ENCODE results near the gene LENEP. TPM values are rescaled to one million over a fixed set of nuclear protein-coding genes. Genes with fewer than 3 reads are reported as not detected.

The LENEP gene
- total RNA-seq, 1 donor from 2014 or later = 1.5 TPM

DNA sequence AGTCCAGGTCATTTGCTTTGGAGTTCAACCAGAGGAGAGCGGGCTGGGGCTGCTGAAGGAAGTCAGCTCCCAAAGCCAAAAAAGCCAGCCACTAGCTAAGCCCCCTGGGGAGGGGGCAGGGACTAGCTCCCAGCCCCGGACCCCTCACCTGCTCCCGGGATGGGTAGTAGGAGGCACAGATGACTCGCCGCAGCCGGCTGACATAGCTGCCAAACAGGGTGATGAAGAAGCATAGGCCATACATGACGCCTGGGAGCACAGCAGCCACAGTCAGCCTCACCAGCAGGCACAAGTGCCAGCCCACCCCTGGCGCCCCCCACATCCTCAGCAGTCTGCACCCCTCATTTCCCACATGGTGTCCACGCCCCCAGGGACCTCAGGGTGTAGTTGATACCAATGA is 32.8 kb downstream of the LENEP start:
- no peak overlapping the region for H3K27ac Mint-ChIP-seq
- DNase-seq (ENCODE audit: low spot score) = no peak
- no peaks in the 10 kb centered on the region for H3K9me3 Mint-ChIP-seq
- H3K4me1 Mint-ChIP-seq (ENCODE audit: low read depth) = no peaks in the 10 kb centered on the region
- intact Hi-C loops (cut with micrococcal nuclease) = no loop called here
- H3K27me3 Mint-ChIP-seq (ENCODE audit: insufficient read depth) = peaks cover 7% of the 10 kb centered on the region
- H3K4me3 Mint-ChIP-seq = no peak overlapping the region
- no peaks in the 10 kb centered on the region for H3K36me3 Mint-ChIP-seq (ENCODE audit: low read depth)

DNA sequence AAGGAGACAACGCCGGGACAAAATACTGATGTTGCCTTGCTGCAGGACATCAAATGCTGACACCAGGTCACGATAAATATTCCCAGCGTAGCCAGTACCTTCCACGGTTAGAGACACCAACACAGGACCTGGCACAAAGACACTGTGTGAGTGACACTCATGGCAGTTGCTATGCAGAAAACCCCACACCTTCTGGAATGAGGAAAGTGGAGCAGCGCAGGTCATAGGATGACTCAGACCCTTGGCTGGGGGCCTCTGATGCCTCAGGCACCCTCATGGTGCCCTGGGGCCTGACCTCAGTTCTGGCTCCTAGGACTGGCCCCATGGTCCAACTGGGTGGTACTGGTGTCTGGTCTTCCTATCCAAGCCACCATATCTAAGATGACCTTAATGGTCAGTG is 33.2 kb downstream of the LENEP start:
- H3K27ac Mint-ChIP-seq = no peak overlapping the region

DNA sequence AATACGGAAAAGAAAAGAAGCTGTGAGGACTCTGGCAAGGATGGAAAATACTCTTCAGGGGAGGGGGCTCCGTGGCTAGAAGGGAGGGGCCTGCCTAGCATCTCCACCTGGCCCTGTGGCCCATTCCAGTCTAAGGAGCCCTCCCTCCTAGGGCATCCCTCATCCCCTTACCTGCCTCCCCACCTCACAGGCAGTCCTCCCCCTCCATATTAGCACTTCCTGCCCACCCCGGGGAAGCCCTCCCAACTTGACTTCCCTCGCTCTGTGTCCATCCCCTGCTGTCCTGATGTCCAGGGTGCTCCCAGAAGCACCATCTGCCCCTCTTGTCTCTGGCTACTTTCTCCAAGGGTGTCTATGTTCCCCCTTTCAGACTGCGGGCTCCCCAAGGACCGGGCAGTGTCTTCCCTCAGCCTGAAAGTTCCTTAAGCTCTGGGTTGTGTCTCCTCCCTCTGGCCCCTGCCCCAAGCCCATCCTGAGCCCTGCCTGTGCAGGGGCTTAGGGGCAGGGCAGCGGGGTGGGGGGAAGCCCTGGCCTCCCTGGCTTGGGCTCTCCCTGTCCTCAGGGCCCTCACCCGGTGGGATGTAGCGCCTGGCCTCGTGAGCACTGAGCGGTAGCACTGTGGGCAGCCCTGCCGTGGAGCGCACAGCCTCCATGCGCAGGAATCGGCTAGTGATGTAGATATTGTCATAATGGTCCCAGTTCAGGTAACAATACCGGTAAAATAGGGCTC is 36.3 kb downstream of the LENEP start:
- Mint-ChIP-seq H3K36me3 (ENCODE audit: low read depth) (no peaks in the 10 kb centered on the region), H3K4me3 (no peak overlapping the region), H3K27ac (no peak overlapping the region), H3K9me3 (no peaks in the 10 kb centered on the region), H3K4me1 (ENCODE audit: low read depth) (no peaks in the 10 kb centered on the region), H3K27me3 (ENCODE audit: insufficient read depth) (peaks cover 11% of the 10 kb centered on the region)
- no peak for DNase-seq (ENCODE audit: low spot score)
- intact Hi-C loops (cut with micrococcal nuclease) = no loop called here

More for the DNA sequence above, 33.2 kb downstream of the LENEP start:
- DNase-seq (ENCODE audit: low spot score) = no peak
- Mint-ChIP-seq H3K27me3 (ENCODE audit: insufficient read depth) (peaks cover 7% of the 10 kb centered on the region), H3K9me3 (no peaks in the 10 kb centered on the region), H3K4me3 (no peak overlapping the region), H3K36me3 (ENCODE audit: low read depth) (no peaks in the 10 kb centered on the region), H3K4me1 (ENCODE audit: low read depth) (no peaks in the 10 kb centered on the region)
- intact Hi-C loops (cut with micrococcal nuclease) = no loop called here

DNA sequence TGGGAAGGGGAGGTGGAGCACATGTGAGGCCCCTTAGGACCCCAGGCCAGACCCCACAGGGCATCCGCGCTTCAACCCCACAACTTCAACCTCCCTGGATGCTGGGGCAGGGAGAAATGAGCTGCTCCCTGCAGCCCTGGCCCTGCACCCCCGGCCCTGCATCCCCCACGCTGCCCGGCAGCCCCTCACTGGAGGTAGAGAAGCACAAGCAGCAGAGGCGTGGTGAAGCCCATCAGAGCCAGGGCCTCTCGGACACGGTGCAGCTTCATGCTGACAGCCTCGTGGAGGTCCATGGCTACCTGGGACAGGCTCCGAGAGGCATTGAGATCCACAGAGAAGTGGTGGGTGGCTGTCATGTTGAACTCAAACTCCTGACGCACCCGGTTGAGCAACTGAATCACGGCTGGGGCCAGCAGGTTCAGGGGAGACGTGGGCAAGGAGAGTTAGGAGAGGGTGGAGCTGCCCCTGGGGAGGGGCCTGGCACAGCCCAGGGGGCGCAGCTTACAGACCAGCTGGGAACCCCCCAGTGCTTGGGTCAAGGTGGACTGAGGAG is 36.9 kb downstream of the LENEP start:
- no peak overlapping the region for H3K27ac Mint-ChIP-seq
- DNase-seq (ENCODE audit: low spot score) = no peak
- H3K9me3 Mint-ChIP-seq = no peaks in the 10 kb centered on the region
- intact Hi-C loops (cut with micrococcal nuclease) = no loop called here
- no peaks in the 10 kb centered on the region for H3K4me1 Mint-ChIP-seq (ENCODE audit: low read depth)
- peaks cover 14% of the 10 kb centered on the region for H3K27me3 Mint-ChIP-seq (ENCODE audit: insufficient read depth)
- no peaks in the 10 kb centered on the region for H3K36me3 Mint-ChIP-seq (ENCODE audit: low read depth)
- no peak overlapping the region for H3K4me3 Mint-ChIP-seq

DNA sequence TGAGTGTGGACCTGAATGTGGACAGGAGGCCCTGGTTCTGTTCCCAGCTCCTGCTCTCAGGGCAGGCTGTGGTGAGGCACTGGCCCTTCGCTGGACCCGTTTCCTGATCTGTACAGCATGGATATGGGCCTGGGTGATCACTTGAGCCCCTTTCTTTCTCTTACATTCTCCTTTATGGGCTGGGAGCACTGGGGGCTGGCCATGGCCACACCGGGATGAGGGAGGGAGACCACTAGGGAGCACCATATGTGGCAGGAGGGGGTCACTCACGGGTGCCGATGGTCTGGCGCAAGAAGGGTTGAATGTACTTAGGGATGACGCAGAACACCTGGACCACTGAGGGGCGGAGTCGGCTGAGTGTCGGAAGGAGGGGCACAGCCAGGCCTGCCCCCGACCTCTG is 37.5 kb downstream of the LENEP start:
- intact Hi-C loops (cut with micrococcal nuclease) = no loop called here
- Mint-ChIP-seq H3K9me3 (no peaks in the 10 kb centered on the region), H3K27ac (no peak overlapping the region), H3K36me3 (ENCODE audit: low read depth) (no peaks in the 10 kb centered on the region), H3K27me3 (ENCODE audit: insufficient read depth) (peaks cover 8% of the 10 kb centered on the region), H3K4me3 (no peak overlapping the region), H3K4me1 (ENCODE audit: low read depth) (no peaks in the 10 kb centered on the region)
- no peak for DNase-seq (ENCODE audit: low spot score)

DNA sequence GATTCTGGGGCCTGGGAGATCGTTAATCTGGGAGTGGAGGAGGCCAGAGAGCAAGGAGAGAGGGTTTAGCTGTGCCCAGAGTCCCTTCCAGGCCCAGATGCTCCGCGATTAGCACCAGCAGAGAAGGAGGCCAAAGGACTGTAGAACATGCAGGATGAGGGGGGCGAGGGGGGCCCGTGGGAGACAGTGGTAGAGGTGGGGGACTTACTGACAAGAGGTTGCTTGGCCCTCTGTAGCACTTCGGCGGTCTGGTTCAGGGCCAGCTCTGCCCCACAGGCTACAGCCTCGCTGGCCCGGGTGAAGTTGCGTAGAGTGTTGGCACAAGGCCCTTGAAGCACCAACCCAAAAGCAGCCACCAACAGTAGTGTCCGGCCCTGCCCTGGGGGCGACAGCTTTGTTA is 39.5 kb downstream of the LENEP start:
- Mint-ChIP-seq H3K27ac (no peak overlapping the region), H3K4me3 (no peak overlapping the region), H3K4me1 (ENCODE audit: low read depth) (no peaks in the 10 kb centered on the region), H3K36me3 (ENCODE audit: low read depth) (no peaks in the 10 kb centered on the region), H3K27me3 (ENCODE audit: insufficient read depth) (peaks cover 14% of the 10 kb centered on the region), H3K9me3 (no peaks in the 10 kb centered on the region)
- intact Hi-C loops (cut with micrococcal nuclease) = no loop called here
- no peak for DNase-seq (ENCODE audit: low spot score)

DNA sequence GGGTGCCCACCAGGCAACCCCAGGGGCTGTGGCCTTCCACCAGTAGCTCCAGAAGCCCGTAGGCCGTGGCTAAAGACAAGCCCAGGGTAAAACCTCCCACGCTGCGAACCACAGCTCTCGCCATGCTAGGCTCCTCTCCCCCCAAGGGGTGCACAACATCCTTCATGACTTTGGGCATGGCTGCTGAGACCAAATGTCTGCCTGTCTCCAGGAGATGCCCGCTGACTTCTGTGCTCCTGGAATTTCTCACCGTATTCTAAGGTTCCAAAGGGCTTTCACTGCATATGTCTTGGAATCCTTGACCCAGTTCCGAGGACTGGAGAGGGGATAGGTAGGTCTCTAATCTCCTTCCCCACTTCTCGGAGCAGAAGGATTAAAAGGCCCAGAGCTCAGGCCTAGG is 40.1 kb downstream of the LENEP start, which contains the start of the genes DCST1 and DCST2:
TSS of gene DCST1 (plus strand) at position 301 of the 400 bp plus-strand sequence. CDS start 213 bp downstream, outside the sequence.
TSS of gene DCST2 (minus strand) at position 258 of the 400 bp plus-strand sequence. CDS start at position 178, 80 bp downstream.
- no peaks in the 10 kb centered on the region for H3K9me3 Mint-ChIP-seq
- no peaks in the 10 kb centered on the region for H3K4me1 Mint-ChIP-seq (ENCODE audit: low read depth)
- H3K4me3 Mint-ChIP-seq = no peak within 1 kb of the TSS
- peaks cover 14% of the 10 kb centered on the region for H3K27me3 Mint-ChIP-seq (ENCODE audit: insufficient read depth)
- no peak for DNase-seq (ENCODE audit: low spot score)
- intact Hi-C loops (cut with micrococcal nuclease) = no loop called here
- no peaks in the 10 kb centered on the region for H3K36me3 Mint-ChIP-seq (ENCODE audit: low read depth)
- no peak within 1 kb of the TSS for H3K27ac Mint-ChIP-seq

DNA sequence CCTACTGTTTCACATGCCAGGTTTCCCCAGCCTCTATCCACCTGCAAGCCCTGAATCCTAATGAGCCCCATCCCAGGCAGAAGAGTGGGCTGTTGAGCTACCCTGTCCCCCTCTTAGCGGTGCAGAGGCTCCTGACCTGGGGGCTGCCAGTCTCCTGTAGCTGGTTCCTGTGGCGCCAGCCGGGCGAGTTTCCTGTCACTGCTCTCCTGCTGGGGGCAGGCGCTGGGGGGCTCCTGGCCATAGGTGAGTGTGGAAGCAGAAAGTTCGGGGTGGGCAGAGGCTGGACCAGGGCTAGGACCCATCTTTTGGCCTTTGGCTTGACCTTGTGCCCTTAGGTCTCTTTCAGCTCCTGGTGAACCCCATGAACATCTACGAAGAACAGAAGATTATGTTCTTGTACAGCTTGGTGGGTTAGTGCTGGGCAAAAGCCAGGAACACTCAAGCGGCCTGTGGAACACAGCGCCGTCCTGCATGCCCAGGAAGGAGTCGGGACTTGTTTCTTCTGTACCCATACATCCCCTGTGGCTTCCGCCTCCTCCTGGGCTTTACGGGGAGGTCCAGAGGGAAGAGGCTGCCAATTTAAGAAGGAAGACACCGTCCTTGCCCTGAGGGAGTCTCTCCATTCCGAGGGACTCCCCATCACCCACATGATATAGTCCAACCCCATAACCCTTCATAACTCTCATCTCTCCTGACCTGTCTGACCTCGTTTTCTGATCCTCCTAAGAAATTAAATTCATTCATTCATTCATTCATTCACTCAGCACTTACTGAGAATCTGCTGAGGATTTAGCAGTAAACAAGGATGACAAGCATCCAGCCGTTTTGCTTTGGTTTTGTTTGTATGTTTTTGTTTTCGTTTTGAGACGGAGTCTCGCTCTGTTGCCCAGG is 41.2 kb downstream of the LENEP start:
- intact Hi-C loops (cut with micrococcal nuclease) = no loop called here
- no peaks in the 10 kb centered on the region for H3K36me3 Mint-ChIP-seq (ENCODE audit: low read depth)
- DNase-seq (ENCODE audit: low spot score) = no peak
- H3K27ac Mint-ChIP-seq = no peak overlapping the region
- H3K27me3 Mint-ChIP-seq (ENCODE audit: insufficient read depth) = peaks cover 15% of the 10 kb centered on the region
- H3K4me3 Mint-ChIP-seq = no peak overlapping the region
- no peaks in the 10 kb centered on the region for H3K9me3 Mint-ChIP-seq
- no peaks in the 10 kb centered on the region for H3K4me1 Mint-ChIP-seq (ENCODE audit: low read depth)

DNA sequence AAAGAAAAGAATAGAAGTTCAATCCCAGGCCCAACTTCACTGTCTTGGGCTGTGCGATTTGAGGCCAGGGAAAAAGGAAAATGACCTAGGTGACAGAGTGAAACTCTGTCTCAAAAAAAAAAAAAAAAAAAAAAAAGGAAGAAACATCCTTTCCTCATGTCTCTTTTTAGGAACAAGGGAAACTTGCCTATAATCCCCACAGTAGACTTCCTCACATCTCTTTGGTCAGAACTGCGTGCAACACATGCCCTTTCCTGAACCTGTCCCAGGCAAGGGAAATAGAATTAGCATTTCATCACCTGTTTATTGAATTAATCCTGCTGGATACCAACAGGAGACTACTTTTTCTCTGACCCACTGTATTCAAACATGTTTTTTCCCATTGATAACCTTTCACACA is 42.5 kb downstream of the LENEP start:
- DNase-seq (ENCODE audit: low spot score) = no peak
- Mint-ChIP-seq H3K4me3 (no peak overlapping the region), H3K4me1 (ENCODE audit: low read depth) (no peaks in the 10 kb centered on the region), H3K27ac (no peak overlapping the region), H3K27me3 (ENCODE audit: insufficient read depth) (peaks cover 18% of the 10 kb centered on the region), H3K36me3 (ENCODE audit: low read depth) (no peaks in the 10 kb centered on the region), H3K9me3 (no peaks in the 10 kb centered on the region)
- intact Hi-C loops (cut with micrococcal nuclease) = no loop called here

DNA sequence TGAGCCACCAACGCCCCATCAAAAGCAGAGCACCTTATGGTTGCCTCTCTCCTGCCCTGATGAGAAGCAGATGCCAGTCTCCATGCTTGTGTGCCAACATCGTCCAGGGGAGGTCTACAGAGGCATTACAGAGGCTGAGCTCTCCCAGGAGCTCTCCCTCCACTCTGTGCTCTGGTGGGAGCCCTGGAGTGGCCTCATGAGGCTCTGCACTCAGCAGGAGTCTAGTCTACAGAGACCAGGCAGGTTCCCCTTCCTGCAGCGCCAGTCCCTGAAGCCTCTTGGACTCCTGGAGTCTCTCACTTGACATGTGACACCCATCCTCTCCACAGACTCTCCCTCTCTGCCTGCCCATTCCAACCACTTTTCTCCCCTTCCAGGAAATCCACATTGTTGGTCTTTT is 43.7 kb downstream of the LENEP start:
- intact Hi-C loops (cut with micrococcal nuclease) = no loop called here
- H3K4me3 Mint-ChIP-seq = no peak overlapping the region
- H3K36me3 Mint-ChIP-seq (ENCODE audit: low read depth) = no peaks in the 10 kb centered on the region
- H3K27me3 Mint-ChIP-seq (ENCODE audit: insufficient read depth) = peaks cover 18% of the 10 kb centered on the region
- H3K4me1 Mint-ChIP-seq (ENCODE audit: low read depth) = no peaks in the 10 kb centered on the region
- no peak overlapping the region for H3K27ac Mint-ChIP-seq
- no peaks in the 10 kb centered on the region for H3K9me3 Mint-ChIP-seq
- DNase-seq (ENCODE audit: low spot score) = no peak

DNA sequence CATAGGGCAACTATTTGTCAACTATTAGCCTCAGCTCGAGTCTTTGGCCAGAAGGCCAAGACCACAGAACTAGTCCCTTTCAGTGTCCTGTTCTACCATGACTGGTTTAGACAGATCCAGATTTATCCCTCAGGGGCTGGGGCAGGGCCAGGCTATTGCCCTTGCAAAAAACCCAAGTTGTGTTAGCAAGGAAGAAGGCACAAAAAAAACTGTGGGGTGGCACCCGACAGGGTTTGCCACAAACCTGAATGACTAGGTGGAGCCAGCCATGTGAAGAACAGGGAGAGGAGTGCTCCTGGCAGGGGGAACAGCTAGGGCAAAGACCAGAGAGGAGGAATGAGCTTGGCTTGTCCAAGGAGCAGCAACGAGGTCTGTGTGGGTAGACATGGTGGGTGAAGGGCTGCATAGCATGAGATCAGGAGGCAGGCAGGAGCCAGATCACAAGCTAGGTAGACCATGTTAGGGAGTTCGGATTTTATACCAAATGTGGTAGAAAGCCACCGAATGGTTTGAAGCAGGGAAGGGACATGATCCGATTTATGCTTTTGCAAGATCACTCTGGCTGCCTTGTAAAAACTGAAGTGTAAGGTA is 44.6 kb downstream of the LENEP start:
- no peak overlapping the region for H3K27ac Mint-ChIP-seq
- intact Hi-C loops (cut with micrococcal nuclease) = no loop called here
- H3K27me3 Mint-ChIP-seq (ENCODE audit: insufficient read depth) = peaks cover 20% of the 10 kb centered on the region
- H3K4me3 Mint-ChIP-seq = no peak overlapping the region
- no peaks in the 10 kb centered on the region for H3K36me3 Mint-ChIP-seq (ENCODE audit: low read depth)
- no peaks in the 10 kb centered on the region for H3K4me1 Mint-ChIP-seq (ENCODE audit: low read depth)
- no peaks in the 10 kb centered on the region for H3K9me3 Mint-ChIP-seq
- DNase-seq (ENCODE audit: low spot score) = no peak

DNA sequence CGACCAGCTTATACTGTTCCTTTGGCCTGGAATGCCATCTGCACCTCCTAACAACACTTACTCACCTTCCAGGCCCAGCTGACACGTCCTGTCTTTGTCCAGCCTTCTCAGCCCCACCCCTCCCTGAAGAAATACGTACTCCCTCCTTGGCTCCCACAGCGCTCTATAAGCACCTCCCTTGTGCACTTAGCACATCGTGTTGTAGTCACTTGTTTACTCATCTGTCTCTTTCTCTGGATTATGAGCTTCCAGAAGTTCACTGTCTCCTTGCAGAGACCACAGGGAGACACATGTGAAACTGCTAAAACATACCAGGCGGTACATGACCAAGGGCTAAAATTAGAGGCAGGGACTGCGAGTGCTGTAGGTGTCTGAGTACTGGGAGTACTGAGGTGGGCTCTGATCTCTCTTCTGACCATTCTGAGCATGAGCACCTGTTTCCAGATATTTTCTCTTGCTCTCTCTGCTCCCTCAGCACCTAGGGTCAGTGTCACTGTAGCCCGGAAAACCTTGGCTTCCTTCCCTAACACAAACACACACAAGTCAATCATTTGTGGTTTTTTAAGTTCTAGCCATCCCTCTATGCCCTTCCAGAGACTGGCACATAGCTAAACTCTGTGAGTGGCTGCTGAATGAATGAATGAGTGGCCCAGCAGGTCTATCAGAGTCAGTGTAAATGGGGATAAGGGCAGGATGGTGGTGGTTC is 45.4 kb downstream of the LENEP start:
- intact Hi-C loops (cut with micrococcal nuclease) = no loop called here
- Mint-ChIP-seq H3K27ac (no peak overlapping the region), H3K4me1 (ENCODE audit: low read depth) (no peaks in the 10 kb centered on the region), H3K4me3 (no peak overlapping the region), H3K9me3 (no peaks in the 10 kb centered on the region), H3K27me3 (ENCODE audit: insufficient read depth) (peaks cover 21% of the 10 kb centered on the region), H3K36me3 (ENCODE audit: low read depth) (no peaks in the 10 kb centered on the region)
- DNase-seq (ENCODE audit: low spot score) = no peak

Data from activated T-helper 1 cell treated with anti-CD3 and anti-CD28 coated beads, Interleukin-12 subunit alpha, Interleukin-12 subunit beta, Interleukin-2, Interleukin-4 antibody, amounts not matched to agents 30 ng/mL and 10 ng/mL and 1 ng/mL, durations not matched to agents 14 hours and 24 hours and 36 hours (primary cell).